GM13977 (cell line): ENCODE results near the gene LEF1.

Experiments used
- DNase-seq: peaks from one replicate; pipeline ENCODE4 v3.0.0; 2012; ENCODE audit warnings: low spot score
- CTCF ChIP-seq: IDR thresholded peaks from 2 replicates; pipeline ENCODE4 v1.5.1; 2012; ENCODE audit warnings: mild to moderate bottlenecking, control low read depth; ENCODE audit not compliant: insufficient read depth; ENCODE audit errors: extremely low read depth, missing control alignments
- in situ Hi-C: fragments of 300-500 bp; cut with MboI; formaldehyde crosslinking; loops from one replicate; pipeline ENCODE4 v1.12.0; 2022; ENCODE audit warnings: low sequenced_read_pairs, low pct_unique_long_range_greater_than_20kb, mixed read lengths, inconsistent platforms; ENCODE audit not compliant: unreplicated experiment

Gene LEF1

GRCh38 chr4:108029731-108030130 lies 139.0 kb downstream of the LEF1 start:
- no peak for TF ChIP-seq CTCF
- no peak for DNase-seq
- in situ Hi-C loops = loop anchor here (10.0 kb wide), 1 partner anchor 545 kb away; no protein-coding TSS in a partner anchor

- in situ Hi-C loops = loop anchor here (10.0 kb wide), 1 partner anchor 546 kb away; no protein-coding TSS in a partner anchor
- DNase-seq = no peak
- no peak for TF ChIP-seq CTCF
Measured at GRCh38 chr4:108029016-108029720, 139.6 kb downstream of the LEF1 start.

GRCh38 chr4:108024878-108025165 lies 143.9 kb downstream of the LEF1 start:
- DNase-seq = no peak
- in situ Hi-C loops = loop anchor here (10.0 kb wide), 1 partner anchor 550 kb away; no protein-coding TSS in a partner anchor
- no peak for TF ChIP-seq CTCF

GRCh38 chr4:108024085-108024877 lies 144.5 kb downstream of the LEF1 start:
- no peak for DNase-seq
- in situ Hi-C loops = loop anchor here (10.0 kb wide), 1 partner anchor 551 kb away; no protein-coding TSS in a partner anchor
- no peak for TF ChIP-seq CTCF

GRCh38 chr4:108018884-108019187 lies 149.9 kb downstream of the LEF1 start:
- in situ Hi-C loops = no loop called here
- no peak for DNase-seq
- TF ChIP-seq CTCF = no peak

GRCh38 chr4:108018040-108018883 lies 150.5 kb downstream of the LEF1 start:
- TF ChIP-seq CTCF = peak; percentile 89
- in situ Hi-C loops = no loop called here
- DNase-seq = peak; percentile 76
